HS-27A (cell line): ENCODE results near the gene HDAC11.
"Not testable (repeated sequence)": the region's sequence is repeated elsewhere in the genome, so short reads cannot be mapped to it uniquely, and the experiment has no call there.

Experiments used
- DNase-seq: peaks from one replicate; pipeline ENCODE4 v3.0.0-alpha.2; 2012; ENCODE audit warnings: low read depth, missing footprints

Gene HDAC11

DNA sequence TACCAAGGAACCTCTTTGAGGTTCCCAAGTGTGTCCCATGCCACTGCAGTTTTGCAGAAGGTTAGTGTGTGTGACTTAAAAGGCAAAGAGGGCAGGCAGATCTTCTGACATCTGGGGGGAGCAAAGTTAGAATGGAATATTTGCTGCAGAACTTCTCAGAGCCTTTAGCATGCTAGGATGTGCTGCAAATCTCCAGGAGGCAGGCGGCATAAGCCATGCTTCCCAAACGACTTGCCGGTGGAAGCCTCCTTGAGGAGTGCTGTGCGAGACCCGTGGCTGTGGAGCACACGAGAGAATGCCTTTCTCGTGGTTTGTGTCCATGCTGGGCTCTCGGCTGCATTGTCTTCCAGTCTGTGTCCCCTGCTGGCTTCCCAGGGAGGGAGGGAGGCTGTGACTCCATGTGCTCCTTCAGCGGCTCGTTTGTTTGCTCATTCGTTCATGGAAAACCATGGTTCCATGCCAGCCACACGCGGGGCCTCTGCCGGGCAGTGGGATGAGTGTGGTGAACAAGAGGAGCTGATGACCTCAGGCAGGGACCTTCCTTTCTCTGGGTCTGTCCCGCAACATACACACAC is 13.8 kb downstream of the HDAC11 start:
- DNase-seq, result no peak

DNA sequence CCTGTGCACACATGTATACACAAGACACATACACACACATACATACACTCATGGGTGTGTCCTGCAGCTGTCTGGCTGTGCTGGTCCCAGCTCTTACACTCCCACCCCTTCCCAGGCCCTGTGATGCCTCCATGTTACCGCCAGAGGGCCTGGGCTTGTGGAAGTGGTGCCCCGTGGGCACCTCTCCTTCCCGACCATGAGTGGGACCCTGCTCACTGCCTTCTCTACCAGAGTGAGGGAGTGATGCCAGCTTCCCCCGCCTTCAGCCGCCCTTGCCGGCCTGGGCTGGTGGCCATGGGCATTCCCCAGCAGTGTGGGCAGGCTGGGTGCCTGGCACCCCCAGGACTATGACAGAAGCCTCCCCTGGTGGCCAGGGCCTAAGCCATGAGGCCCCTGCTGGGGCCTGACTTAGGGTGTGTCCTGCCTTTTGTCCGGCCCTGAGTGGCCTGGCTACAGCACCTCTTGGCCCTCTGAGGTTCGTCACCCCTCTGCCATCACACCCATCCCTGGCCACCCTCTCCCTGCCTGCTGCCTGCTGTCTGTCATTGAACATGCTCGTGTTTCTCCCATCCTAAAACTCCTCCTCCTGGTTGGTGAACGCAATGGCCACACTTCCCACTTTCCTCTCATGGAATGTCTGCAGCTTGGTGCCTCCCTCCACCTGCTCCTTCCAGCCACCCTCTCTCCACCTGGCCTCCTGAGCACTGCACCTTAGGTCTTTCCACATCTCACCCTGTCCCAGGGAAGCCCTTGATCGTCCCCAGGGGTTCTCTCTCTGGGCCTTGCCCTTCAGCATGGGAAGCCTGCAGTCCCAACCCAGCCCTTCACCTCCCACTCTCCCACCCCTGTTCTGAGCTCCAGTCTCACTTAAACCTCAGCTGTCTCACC is 14.6 kb downstream of the HDAC11 start:
- no peak for DNase-seq

DNA sequence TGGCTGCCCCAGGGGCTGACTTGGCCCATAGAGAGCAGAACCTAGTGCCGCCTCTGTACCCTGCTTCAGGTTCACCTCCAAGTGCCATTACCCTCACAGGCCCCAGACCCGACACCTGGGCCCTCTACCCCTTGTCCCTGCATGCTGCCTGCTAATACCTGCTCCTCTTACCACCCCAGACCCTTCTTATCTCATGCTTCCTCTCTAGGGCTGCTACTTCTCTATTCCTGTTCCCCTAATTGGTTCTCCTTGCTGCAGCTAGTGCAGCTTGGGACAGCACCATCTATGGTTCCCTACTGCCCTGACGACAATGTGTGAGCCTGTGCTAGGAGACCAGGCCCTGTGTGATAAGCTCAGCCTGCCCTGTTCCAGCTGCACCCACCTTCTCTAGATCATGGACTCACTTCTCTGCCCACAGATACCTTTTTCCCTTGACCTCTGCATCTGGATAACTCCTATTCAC is 15.3 kb downstream of the HDAC11 start:
- no peak for DNase-seq

DNA sequence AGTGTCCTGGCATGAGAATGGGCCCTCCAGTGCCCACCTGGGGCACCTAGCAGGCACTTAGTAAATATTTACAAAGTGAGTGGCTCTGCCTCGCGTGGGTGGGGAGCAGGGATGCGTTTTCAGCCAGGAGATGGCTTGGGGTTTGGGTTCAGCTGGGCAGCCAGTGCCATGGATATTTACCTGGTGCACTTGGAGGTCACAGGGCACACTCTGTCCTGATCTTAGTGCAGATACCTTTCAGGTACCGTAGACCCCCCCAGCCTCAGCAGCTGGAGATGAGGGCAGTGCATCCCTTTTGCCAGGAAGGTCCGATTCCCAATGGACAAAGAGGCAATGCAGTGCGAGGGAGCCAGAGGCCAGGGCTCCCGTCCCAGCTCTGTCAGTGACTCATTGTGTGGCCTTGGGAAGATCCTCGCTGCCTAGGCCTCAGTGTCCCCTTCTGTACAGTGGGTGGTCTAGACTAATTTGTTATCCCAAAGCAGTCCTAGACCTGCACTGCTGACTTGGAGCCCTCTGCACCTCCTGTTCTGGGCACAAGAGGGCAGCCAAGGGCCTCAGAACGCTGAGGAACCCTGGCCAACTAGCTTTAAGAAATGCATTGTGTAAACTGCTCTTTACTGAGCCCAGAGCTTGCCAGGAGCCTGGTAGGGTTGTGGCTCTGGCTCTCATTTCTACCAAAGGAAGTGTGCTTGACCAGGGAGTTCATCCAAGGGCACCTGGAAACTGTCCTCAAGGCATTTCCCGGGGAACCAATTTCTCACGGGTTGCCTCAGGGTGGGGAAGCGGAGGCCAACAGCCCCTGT is 16.0 kb downstream of the HDAC11 start:
- peak; percentile 57 for DNase-seq

DNA sequence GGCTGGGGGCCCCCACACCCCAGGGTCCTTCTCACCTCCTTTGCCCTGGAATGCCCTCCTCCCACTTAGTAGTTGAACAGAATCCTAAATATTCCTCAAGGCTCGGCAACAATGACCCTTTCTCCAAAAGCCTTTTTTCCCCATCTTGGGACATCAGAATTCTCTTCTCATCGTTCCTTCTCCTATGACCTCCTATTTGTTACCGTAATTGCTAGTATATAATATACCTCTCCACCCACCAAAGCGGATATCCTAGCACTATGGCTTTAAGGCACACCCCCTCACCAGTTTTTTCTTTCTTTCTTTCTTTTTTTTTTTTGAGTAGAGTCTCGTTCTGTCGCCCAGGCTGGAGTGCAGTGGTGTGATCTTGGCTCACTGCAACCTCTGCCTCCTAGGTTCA is 16.8 kb downstream of the HDAC11 start:
- no peak for DNase-seq

DNA sequence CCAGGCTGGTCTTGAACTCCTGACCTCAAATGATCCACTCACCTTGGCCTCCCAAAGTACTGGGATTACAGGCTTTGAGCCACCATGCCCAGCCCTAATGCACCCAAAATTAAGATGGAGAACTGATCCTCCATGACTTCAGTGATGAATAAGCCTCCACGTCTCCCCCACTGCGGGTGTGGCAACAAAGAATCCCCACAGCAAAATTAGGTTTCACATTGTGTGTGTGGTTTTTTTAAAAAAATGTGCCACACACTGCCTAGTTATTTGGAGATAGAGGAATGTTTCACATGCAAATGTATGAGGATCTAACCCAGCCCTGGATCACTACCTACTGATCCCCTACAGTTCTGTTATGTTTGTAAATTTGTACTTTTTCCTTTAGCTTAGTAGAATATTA is 17.3 kb downstream of the HDAC11 start:
- no peak for DNase-seq

DNA sequence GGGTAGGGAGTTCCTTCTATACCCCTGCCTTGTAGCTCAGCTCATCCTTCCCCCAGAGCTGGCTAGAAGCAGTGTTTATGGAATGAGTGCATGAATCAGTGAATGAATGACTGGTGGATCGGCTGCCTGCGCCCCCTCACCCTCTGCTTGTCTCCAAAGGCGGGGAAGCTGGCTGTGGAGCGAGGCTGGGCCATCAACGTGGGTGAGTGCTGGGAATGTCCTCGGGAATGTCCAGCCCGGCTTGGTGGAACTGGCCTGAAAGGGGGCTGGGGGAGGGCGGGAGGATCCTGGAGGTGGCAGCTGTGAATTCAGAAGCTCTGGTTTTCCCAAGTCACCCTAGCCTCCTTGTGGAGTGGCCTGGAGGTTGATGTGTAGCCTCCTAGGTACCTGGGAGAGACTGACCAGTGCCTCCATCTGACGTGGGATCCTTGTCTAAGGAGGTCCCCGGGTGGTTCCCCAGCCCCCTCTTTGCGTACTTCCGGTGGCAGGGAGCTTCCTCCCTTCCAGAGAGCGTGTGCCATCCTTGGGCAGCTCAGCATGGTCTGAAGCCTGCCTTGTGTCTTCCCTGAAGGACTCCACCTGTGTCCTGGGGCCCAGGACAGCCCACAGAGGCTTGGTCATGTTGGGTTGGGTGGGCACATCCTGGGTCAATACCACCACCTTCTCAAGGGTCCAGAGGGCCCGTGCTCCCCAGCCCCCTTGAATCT is 18.4 kb downstream of the HDAC11 start:
- DNase-seq, result no peak

DNA sequence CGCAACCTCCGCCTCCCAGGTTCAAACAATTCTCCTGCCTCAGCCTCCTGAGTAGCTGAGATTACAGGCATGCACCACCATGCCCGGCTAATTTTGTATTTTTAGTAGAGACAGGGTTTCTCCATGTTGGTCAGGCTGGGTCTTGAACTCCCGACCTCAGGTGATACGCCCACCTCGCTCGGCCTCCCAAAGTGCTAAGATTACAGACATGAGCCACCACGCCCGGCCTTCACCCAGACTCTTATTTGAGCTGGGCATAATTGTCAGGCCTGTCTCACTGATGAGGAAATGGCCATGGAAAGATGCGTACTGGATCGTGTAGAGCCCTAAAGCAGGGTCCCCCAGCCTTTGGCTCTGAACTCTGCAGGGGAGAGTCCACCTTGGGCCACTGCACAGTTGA is 19.1 kb downstream of the HDAC11 start:
- not testable (repeated sequence) for DNase-seq

DNA sequence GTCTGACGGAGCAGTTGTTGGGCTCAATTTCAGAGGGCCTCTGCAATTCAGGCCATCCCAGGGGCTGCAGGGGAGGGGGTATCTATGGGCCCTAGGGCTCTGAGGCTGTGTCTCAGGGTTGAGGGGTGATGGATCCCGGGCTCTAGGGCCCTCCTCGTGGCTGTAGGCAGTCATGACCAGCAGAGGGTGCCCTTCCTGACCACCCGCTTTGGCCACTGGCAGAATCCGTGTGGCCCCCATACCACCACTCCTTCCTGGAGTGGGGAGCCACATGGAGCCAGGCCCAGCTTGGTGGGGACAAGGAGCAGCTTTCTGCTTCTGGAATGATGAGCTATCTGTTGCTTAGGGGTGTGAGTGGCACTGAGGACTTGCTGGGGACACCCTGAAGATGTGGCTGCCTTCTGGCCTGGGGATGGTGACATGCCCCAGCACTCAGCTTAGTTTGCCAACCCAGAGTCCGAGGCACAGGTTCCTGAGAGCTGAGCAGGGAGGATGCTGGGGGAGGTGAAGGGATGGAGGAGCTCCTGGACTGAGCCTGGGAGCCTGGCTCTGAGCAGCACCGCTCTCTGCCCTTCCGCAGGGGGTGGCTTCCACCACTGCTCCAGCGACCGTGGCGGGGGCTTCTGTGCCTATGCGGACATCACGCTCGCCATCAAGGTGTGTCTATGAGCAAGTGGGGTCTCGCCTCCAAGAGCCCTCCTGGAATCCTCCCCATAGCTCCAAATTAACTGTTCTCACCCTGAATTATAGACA is 20.2 kb downstream of the HDAC11 start:
- DNase-seq, result no peak

DNA sequence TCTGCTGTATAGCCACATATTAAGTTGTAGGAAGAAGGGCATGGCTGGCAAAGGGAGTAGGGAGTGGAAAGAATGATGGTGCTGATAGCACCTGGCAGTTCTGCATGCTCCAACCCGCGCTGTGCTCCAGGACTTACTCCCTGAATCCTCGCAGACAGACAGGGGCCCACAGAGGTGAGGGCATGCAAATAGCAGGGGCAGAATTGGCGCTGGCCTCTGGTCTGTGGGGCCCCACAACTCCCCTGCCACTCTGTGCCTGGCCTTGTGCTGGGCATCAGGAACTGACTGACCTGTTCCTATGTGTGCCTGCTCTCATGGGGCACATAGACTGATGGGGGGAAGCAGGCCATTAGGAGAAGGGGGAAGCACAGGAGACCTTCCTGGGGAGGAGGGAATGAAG is 20.9 kb downstream of the HDAC11 start:
- DNase-seq, result no peak

DNA sequence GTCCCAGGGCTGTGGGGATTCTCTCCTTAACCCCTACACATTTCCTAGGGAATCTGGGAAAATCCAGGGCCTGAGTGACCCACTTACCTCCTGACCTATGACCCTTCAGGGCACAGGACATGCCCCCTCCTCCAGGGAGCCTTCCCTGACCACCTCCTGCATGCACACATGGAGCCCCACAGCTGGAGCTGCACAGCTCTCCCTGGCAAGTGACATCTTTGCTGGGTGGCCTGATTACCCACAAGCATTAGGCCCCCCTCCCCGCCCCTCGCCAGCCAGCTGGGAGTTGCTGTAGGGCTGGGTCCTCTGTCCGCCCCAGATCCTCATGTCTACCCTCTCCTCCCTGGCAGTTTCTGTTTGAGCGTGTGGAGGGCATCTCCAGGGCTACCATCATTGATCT is 21.4 kb downstream of the HDAC11 start:
- no peak for DNase-seq

DNA sequence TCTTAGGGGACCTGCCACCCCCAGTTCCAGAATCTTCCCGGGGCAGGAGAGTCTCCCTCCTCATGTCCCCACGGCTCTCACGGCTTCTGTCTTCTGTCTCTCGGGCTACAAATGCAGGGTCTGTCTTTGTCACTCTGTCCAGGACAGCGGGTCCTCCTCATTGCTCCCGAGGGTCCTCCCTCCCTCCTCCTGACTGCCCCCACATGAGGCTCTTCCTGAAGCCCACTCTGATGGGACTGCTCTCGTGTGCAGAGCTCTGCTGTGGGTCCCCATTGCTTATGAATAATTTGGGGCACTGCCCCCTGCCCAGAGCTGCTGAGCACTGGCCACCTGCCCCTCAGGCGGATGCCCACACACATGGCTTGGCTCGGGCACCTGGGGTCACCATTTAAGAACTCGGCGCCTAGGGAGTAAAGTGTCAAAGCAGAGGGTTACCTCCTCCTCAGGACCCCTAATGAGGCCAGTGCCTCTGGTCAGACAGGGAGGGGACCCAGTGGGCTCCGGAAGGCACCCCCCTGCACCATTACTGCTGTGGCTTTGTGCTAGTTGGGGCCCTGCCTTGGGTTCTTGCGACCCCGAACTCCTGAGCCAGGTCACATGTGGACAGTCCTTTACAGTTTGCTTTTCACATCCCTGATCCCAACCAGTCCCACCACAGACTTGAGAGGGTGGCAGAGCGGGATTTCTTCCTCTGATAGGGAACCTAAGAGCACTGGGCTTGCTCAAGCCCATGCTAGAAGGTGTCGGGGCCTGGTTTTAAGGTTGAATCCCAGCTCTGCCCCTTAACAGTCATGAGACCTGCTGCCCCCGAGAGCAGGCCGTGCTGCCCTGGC is 22.1 kb downstream of the HDAC11 start:
- DNase-seq, result no peak

DNA sequence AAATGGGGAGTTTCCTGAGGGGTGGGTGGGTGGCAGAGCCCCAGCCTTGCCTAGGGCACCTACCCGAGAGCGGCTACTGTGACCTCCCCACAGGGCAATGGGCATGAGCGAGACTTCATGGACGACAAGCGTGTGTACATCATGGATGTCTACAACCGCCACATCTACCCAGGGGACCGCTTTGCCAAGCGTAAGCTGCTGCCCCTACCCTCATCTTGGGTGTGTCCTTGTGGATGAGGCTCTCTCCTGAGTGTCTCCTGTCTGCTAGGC is 22.6 kb downstream of the HDAC11 start:
- DNase-seq, result no peak

DNA sequence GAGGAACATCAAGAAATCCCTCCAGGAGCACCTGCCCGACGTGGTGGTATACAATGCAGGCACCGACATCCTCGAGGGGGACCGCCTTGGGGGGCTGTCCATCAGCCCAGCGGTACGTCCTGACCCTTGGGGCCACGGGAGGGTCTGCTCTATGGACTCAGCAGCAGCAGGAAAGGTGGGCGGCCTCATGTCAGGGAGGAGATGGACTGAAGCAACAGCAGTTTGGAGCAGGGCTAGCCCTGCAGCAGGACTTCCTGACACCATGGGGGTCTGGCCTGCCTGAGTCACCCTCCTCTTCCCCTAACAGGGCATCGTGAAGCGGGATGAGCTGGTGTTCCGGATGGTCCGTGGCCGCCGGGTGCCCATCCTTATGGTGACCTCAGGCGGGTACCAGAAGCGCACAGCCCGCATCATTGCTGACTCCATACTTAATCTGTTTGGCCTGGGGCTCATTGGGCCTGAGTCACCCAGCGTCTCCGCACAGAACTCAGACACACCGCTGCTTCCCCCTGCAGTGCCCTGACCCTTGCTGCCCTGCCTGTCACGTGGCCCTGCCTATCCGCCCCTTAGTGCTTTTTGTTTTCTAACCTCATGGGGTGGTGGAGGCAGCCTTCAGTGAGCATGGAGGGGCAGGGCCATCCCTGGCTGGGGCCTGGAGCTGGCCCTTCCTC is 24.2 kb downstream of the HDAC11 start:
- no peak for DNase-seq

DNA sequence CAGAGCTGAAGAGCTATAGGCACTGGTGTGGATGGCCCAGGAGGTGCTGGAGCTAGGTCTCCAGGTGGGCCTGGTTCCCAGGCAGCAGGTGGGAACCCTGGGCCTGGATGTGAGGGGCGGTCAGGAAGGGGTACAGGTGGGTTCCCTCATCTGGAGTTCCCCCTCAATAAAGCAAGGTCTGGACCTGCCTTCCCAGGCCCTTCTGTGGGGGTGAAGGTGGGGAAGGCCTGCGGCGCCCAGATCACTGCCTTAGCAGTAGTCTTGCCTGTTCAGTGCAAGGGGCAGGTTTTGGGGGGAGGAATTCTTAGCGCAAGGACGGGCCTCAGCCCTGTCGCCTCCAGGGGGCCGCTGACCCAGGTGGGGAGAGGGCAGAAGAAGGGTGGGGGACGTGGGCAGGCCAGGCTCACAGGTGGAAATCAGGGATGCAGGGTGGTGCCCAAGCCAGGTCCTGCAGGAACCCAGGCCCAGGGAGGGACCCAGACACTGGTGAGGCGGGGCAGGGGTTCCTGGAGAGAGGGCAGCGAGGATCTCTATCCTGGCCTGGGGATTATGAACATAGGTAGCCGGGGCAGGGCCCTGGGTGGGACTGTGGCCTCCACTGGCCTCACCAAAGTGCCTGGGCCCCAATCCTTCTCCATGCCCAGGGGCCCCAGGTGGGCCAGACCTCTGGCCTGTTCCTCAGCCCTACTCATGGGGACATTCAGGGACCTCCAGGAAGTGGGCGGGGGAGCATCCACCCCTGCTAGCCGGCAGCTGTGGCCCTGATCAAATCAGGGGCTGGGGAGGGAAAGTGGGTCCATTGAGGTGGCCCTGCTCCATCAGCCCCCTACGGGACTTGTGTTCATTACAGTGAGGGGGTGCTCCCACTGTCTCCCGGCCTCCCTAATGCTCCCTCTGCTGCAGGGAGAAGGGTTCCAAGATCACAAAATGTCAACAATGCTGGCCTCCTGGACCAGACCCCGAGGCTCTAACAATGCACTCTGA is 25.3 kb downstream of the HDAC11 start:
- no peak for DNase-seq

DNA sequence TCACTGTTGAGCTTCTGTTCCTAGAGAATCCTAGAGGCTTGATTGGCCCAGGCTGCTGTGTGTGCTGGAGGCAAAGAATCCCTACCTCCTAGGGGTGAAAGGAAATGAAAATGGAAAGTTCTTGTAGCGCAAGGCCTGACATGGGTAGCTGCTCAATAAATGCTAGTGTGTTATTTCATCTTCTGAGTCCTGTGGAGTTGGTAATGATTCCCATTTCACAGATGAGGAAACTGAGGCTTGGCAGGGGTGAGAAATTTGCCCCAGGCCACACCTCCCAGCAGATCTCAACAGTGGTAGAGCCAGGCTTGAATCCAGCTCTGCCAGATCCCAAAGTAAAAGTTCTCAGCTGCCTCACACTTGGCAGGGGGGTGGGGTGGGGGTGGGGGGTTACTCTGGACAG is 26.1 kb downstream of the HDAC11 start:
- DNase-seq, result no peak

DNA sequence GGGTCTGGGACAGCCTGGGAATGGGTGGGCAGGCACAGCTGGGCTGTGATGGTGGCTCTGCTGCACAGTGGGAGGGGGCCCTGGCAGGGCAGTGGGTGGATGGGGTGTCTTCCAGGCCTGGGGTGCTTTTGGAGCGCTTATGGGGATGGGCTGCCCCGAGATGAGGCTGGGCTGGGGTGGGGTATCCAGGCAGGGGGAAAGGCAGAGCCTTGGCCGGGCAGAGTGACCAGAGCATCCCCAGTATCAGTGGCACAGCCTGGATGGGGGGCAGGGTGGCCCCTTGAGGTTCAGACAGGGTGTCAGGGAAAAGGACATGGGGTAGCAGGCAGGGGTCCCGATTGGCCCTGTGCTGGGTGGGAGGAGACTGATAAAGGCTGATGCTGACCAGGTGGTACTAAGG is 26.6 kb downstream of the HDAC11 start:
- DNase-seq, result no peak

DNA sequence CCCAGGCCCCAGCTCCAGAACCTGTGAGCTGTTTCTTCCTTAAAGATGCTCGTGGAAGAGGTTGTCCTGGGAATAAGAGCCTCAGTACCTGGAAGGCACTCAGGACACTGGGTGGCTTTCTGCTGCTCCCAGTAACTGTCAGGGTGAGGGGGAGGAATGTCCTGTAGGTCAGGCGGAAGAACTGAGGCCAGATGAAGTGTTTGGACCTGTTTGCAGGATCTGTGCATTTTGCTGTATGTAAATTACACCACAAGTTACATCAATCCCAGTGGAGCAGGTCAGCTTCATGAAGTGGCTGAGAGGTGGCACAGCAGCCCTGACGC is 27.1 kb downstream of the HDAC11 start:
- DNase-seq, result no peak
